CD4-positive, alpha-beta memory T cell (primary cell): Measurements from ENCODE around the gene CCR9. TPM values are rescaled to one million over a fixed set of nuclear protein-coding genes. Genes with fewer than 3 reads are reported as not detected.
A peak's percentile ranks its signal among the peaks of the same experiment; 100 is the strongest.

Source experiments
- CTCF ChIA-PET: fragments of 350-600 bp; sonication (Branson Sonifier 250); formaldehyde crosslinking; loops from one replicate; lab custom pipeline; 2021; ENCODE audit warnings: inconsistent platforms; ENCODE audit not compliant: partially characterized antibody; lab: Charles Lee
- POLR2A ChIA-PET: fragments of 350-600 bp; sonication (Branson Sonifier 250); formaldehyde crosslinking; loops from one replicate; lab custom pipeline; 2021; ENCODE audit not compliant: partially characterized antibody; lab: Charles Lee
- DNase-seq, 5 donors: peaks; one replicate each; pipeline versions ENCODE4 v3.0.0 to v3.0.0-alpha.2; 2020 to 2022; ENCODE audit warnings: mixed read lengths in 1 of 5
- H3K27ac ChIP-seq: one replicate; pipeline ENCODE4 v1.7.0; 2013; ENCODE audit warnings: low read depth, low read length
- H3K27me3 ChIP-seq: 2 replicates; pipeline ENCODE4 v1.7.0; 2013; ENCODE audit warnings: mild to moderate bottlenecking, low read length, moderate library complexity; ENCODE audit not compliant: insufficient read depth
- H3K36me3 ChIP-seq: 2 replicates; pipeline ENCODE4 v1.7.0; 2013; ENCODE audit warnings: mild to moderate bottlenecking, low read length, moderate library complexity; ENCODE audit not compliant: insufficient read depth
- H3K4me1 ChIP-seq: 2 replicates; pipeline ENCODE4 v1.7.0; 2013; ENCODE audit warnings: mild to moderate bottlenecking, low read length, moderate library complexity; ENCODE audit not compliant: insufficient read depth
- H3K4me3 ChIP-seq, 2 donors: one replicate each; pipeline ENCODE4 v1.7.0; 2013; ENCODE audit warnings: low read length in 2 of 2, mild to moderate bottlenecking in 1 of 2
- H3K9me3 ChIP-seq, 2 donors: one replicate each; pipeline ENCODE4 v1.7.0; 2013; ENCODE audit warnings: low read length in 2 of 2, control low read depth in 1 of 2; ENCODE audit not compliant: control insufficient read depth in 1 of 2
- H3K27ac Mint-ChIP-seq, 7 donors: one replicate each; pipeline ENCODE4 v1.8.0; 2020 to 2021; ENCODE audit warnings: mixed read lengths in 7 of 7, mild to moderate bottlenecking in 6 of 7, inconsistent platforms in 3 of 7, moderate library complexity in 3 of 7
- H3K27me3 Mint-ChIP-seq, 2 donors: one replicate each; pipeline ENCODE4 v1.8.0; 2020 to 2021; ENCODE audit warnings: mixed read lengths in 2 of 2
- H3K36me3 Mint-ChIP-seq, 2 donors: one replicate each; pipeline ENCODE4 v1.8.0; 2020 to 2021; ENCODE audit warnings: mixed read lengths in 2 of 2, inconsistent platforms in 1 of 2, mild to moderate bottlenecking in 1 of 2
- H3K4me1 Mint-ChIP-seq, 4 donors: one replicate each; pipeline ENCODE4 v1.8.0; 2020 to 2021; ENCODE audit warnings: mixed read lengths in 4 of 4, mild to moderate bottlenecking in 1 of 4
- H3K4me3 Mint-ChIP-seq, 8 donors: one replicate each; pipeline ENCODE4 v1.8.0; 2020 to 2021; ENCODE audit warnings: mixed read lengths in 8 of 8, mild to moderate bottlenecking in 7 of 8, moderate library complexity in 6 of 8, inconsistent platforms in 3 of 8
- H3K9me3 Mint-ChIP-seq, 8 donors: one replicate each; pipeline ENCODE4 v1.8.0; 2020 to 2021; ENCODE audit warnings: mixed read lengths in 8 of 8, mild to moderate bottlenecking in 5 of 8, inconsistent platforms in 3 of 8, moderate library complexity in 1 of 8
- intact Hi-C: fragments of 100-400 bp; cut with micrococcal nuclease; formaldehyde crosslinking; loops from one replicate; pipeline ENCODE4 v1.15.1; 2023
- polyA plus RNA-seq, 2 donors: library from polyadenylated mRNA; unstranded; fragments of 300-500 nt; fragmentation: Illumina TruSeq; gene quantifications; one replicate each; pipeline ENCODE4 v1.2.3, GENCODE V29; 2021
- total RNA-seq, 2 experiments: library from RNA; stranded (reverse); gene quantifications; one replicate each; pipeline ENCODE4 v1.2.3, GENCODE V29; 2021

CCR9 gene
- total and polyA plus RNA-seq, 4 experiments from 2014 or later: 3.9 to 4.5 (median 4.2) TPM

DNA sequence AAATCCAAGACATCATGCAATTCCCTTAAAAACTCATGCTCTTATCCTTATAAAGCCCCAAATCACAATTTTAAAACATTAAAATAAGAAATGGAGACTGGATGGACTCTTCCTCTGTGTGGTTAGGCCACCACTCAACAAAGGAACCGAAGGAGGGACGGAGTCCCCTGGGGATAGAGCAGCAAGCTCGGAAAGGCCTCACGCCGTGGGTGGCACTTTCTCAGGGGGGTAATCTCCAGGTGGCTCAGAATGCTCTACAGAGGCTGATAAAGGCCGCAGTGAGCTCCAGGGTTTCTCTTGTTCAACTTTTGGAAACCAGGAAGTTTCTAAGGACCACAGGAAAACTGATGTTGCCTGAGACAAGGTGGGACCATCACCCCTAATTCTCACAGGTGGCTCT, 23.2 kb downstream of the CCR9 start:
- Mint-ChIP-seq H3K9me3 (peaks cover 0 to 3% (median 0%) of the 10 kb centered on the region in 8 donors), H3K27me3 (no peaks in the 10 kb centered on the region), H3K4me3 (peak overlapping the region in 3 of 8 donors; percentile 14 to 52 (median 41)), H3K36me3 (peaks cover 2 to 21% of the 10 kb centered on the region in 2 donors), H3K27ac (peak overlapping the region in 5 of 7 donors; percentile 9 to 85 (median 59)), H3K4me1 (peaks cover 28 to 72% (median 41%) of the 10 kb centered on the region in 4 donors)
- H3K36me3 ChIP-seq: no peaks in the 10 kb centered on the region
- intact Hi-C loops: loop anchor here (2.0 kb wide), 1 partner anchor 39 kb away; no protein-coding TSS in a partner anchor
- no peaks in the 10 kb centered on the region for H3K9me3 ChIP-seq
- ChIA-PET CTCF (interaction anchor here (1.4 to 2.2 kb wide), 5 partner anchors 11 to 172 kb away, joined by 3 to 7 read pairs (median 5); no protein-coding TSS in a partner anchor), POLR2A (interaction anchor here (1.9 to 3.4 kb wide), 2 partner anchors 28 to 68 kb away, joined by 6 to 19 read pairs; partner anchors contain the start of gene LZTFL1)
- H3K27ac ChIP-seq: no peak overlapping the region
- no peak overlapping the region for H3K4me3 ChIP-seq
- no peak for DNase-seq
- H3K4me1 ChIP-seq: peaks cover 47% of the 10 kb centered on the region
- H3K27me3 ChIP-seq: no peaks in the 10 kb centered on the region

GRCh38 chr3:45910892-45911291, 24.5 kb downstream of the CCR9 start:
- Mint-ChIP-seq H3K4me3 (no peak overlapping the region), H3K27ac (peak overlapping the region in 3 of 7 donors; percentile 17 to 92 (median 36)), H3K36me3 (peaks cover under 1 to 13% of the 10 kb centered on the region in 2 donors), H3K4me1 (peaks cover 32 to 77% (median 50%) of the 10 kb centered on the region in 4 donors), H3K27me3 (no peaks in the 10 kb centered on the region), H3K9me3 (peaks cover 0 to 2% (median 0%) of the 10 kb centered on the region in 8 donors)
- H3K9me3 ChIP-seq: no peaks in the 10 kb centered on the region
- no peak overlapping the region for H3K4me3 ChIP-seq
- peaks cover 60% of the 10 kb centered on the region for H3K4me1 ChIP-seq
- no peaks in the 10 kb centered on the region for H3K36me3 ChIP-seq
- ChIA-PET CTCF (interaction anchor here (0.8 to 1.3 kb wide), 4 partner anchors 16 to 166 kb away, joined by 3 read pairs; no protein-coding TSS in a partner anchor), POLR2A (interaction anchor here (0.8 to 1.3 kb wide), 5 partner anchors 18 to 187 kb away, joined by 3 to 5 read pairs (median 3); partner anchors contain the start of gene CCR9)
- H3K27ac ChIP-seq: no peak overlapping the region
- intact Hi-C loops: loop anchor here (10.0 kb wide), 1 partner anchor 316 kb away; the partner anchor contains the start of gene LIMD1
- DNase-seq: no peak
- no peaks in the 10 kb centered on the region for H3K27me3 ChIP-seq

- H3K36me3 ChIP-seq: no peaks in the 10 kb centered on the region
- Mint-ChIP-seq H3K27ac (peak overlapping the region; percentile 17 to 92 (median 71)), H3K4me3 (peak overlapping the region; percentile 5 to 71 (median 30)), H3K27me3 (no peaks in the 10 kb centered on the region), H3K9me3 (no peaks in the 10 kb centered on the region), H3K36me3 (peaks cover 5 to 13% of the 10 kb centered on the region in 2 donors), H3K4me1 (peaks cover 40 to 85% (median 57%) of the 10 kb centered on the region in 4 donors)
- H3K9me3 ChIP-seq: no peaks in the 10 kb centered on the region
- H3K27ac ChIP-seq: no peak overlapping the region
- DNase-seq: peak in 3 of 5 donors; percentile 23 to 36 (median 28)
- intact Hi-C loops: loop anchor here (10.0 kb wide), 1 partner anchor 317 kb away; the partner anchor contains the start of gene LIMD1
- ChIA-PET CTCF (interaction anchor here (0.6 to 1.3 kb wide), 5 partner anchors 14 to 165 kb away, joined by 3 read pairs; no protein-coding TSS in a partner anchor), POLR2A (interaction anchor here (0.8 to 1.3 kb wide), 5 partner anchors 19 to 186 kb away, joined by 3 to 5 read pairs (median 3); partner anchors contain the start of gene CCR9)
- H3K4me3 ChIP-seq: no peak overlapping the region
- peaks cover 68% of the 10 kb centered on the region for H3K4me1 ChIP-seq
- no peaks in the 10 kb centered on the region for H3K27me3 ChIP-seq
Measured at GRCh38 chr3:45911511-45912226, 25.3 kb downstream of the CCR9 start.

- peak overlapping the region in 6 of 7 donors; percentile 1 to 78 (median 54) for H3K27ac Mint-ChIP-seq
- no peak overlapping the region for H3K27ac ChIP-seq
- POLR2A ChIA-PET: interaction anchor here (1.5 kb wide), 1 partner anchor 11 kb away, joined by 4 read pairs; no protein-coding TSS in a partner anchor
- peak overlapping the region in 3 of 8 donors; percentile 5 to 39 (median 7) for H3K4me3 Mint-ChIP-seq
- H3K9me3 ChIP-seq: no peaks in the 10 kb centered on the region
- intact Hi-C loops: loop anchor here (10.0 kb wide), 1 partner anchor 318 kb away; the partner anchor contains the start of gene LIMD1
- no peaks in the 10 kb centered on the region for H3K27me3 ChIP-seq
- peaks cover 5 to 13% of the 10 kb centered on the region in 2 donors for H3K36me3 Mint-ChIP-seq
- no peak for DNase-seq
- CTCF ChIA-PET: interaction anchor here (1.3 kb wide), 1 partner anchor 14 kb away, joined by 3 read pairs; no protein-coding TSS in a partner anchor
- no peaks in the 10 kb centered on the region for H3K9me3 Mint-ChIP-seq
- peaks cover 37 to 90% (median 57%) of the 10 kb centered on the region in 4 donors for H3K4me1 Mint-ChIP-seq
- H3K4me1 ChIP-seq: peaks cover 64% of the 10 kb centered on the region
- H3K27me3 Mint-ChIP-seq: no peaks in the 10 kb centered on the region
- no peak overlapping the region for H3K4me3 ChIP-seq
- no peaks in the 10 kb centered on the region for H3K36me3 ChIP-seq
Measured at GRCh38 chr3:45912435-45912834, 26.1 kb downstream of the CCR9 start.

- Mint-ChIP-seq H3K4me3 (peak overlapping the region in 6 of 8 donors; percentile 10 to 88 (median 64)), H3K27me3 (no peaks in the 10 kb centered on the region), H3K9me3 (no peaks in the 10 kb centered on the region), H3K4me1 (peaks cover 25 to 71% (median 42%) of the 10 kb centered on the region in 4 donors), H3K36me3 (peaks cover 17 to 23% of the 10 kb centered on the region in 2 donors), H3K27ac (peak overlapping the region in 6 of 7 donors; percentile 10 to 94 (median 72))
- no peaks in the 10 kb centered on the region for H3K27me3 ChIP-seq
- peaks cover 48% of the 10 kb centered on the region for H3K4me1 ChIP-seq
- intact Hi-C loops: loop anchor here (5.0 to 10.0 kb wide), 3 partner anchors 72 to 320 kb away; partner anchors contain the start of genes LIMD1, LZTFL1 and SLC6A20
- no peak for DNase-seq
- CTCF ChIA-PET: interaction anchor here (1.4 kb wide), 1 partner anchor 258 kb away, joined by 4 read pairs; no protein-coding TSS in a partner anchor
- no peaks in the 10 kb centered on the region for H3K9me3 ChIP-seq
- H3K4me3 ChIP-seq: no peak overlapping the region
- H3K27ac ChIP-seq: no peak overlapping the region
- no peaks in the 10 kb centered on the region for H3K36me3 ChIP-seq
- POLR2A ChIA-PET: interaction anchor here (1.3 kb wide), 2 partner anchors 10 to 65 kb away, joined by 3 to 6 read pairs; no protein-coding TSS in a partner anchor
Measured at GRCh38 chr3:45914362-45915058, 28.2 kb downstream of the CCR9 start.

DNA sequence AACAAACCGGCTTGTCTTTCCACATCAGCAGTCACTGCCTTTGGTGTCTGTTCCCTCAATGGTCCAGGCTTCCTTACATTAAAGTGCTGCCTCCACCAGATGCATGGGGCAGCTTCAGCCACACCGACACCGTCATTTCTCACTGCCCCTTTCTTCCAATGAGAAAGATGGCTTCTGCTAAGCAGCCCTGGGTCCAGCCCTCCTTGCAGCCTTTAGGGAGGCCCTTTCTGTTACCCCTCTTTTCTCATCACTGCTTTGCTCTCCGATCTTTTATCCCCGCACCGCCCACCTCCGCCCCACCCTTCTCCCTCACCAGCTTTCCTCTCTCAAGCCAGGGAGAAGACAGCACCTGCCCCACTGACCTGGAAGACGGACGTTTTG, 28.7 kb downstream of the CCR9 start:
- H3K36me3 Mint-ChIP-seq: peaks cover 19 to 20% of the 10 kb centered on the region in 2 donors
- Histone ChIP-seq H3K27me3 (no peaks in the 10 kb centered on the region), H3K36me3 (no peaks in the 10 kb centered on the region), H3K9me3 (no peaks in the 10 kb centered on the region), H3K4me3 (peak overlapping the region in 1 of 2 donors; percentile 9), H3K27ac (no peak overlapping the region), H3K4me1 (peaks cover 45% of the 10 kb centered on the region)
- peak overlapping the region; percentile 77 to 94 (median 88) for H3K27ac Mint-ChIP-seq
- H3K27me3 Mint-ChIP-seq: no peaks in the 10 kb centered on the region
- ChIA-PET POLR2A (interaction anchor here (1.3 kb wide), 2 partner anchors 10 to 65 kb away, joined by 3 to 6 read pairs; no protein-coding TSS in a partner anchor), CTCF (interaction anchor here (1.4 kb wide), 1 partner anchor 258 kb away, joined by 4 read pairs; no protein-coding TSS in a partner anchor)
- peaks cover 24 to 66% (median 40%) of the 10 kb centered on the region in 4 donors for H3K4me1 Mint-ChIP-seq
- H3K9me3 Mint-ChIP-seq: no peaks in the 10 kb centered on the region
- H3K4me3 Mint-ChIP-seq: peak overlapping the region; percentile 80 to 94 (median 86)
- no peak for DNase-seq
- intact Hi-C loops: loop anchor here (5.0 to 10.0 kb wide), 3 partner anchors 73 to 320 kb away; partner anchors contain the start of genes LIMD1, LZTFL1 and SLC6A20
